Cardiac fibroblast (primary cell): ENCODE results near the gene LRRC8C.
A peak's percentile ranks its signal among the peaks of the same experiment; 100 is the strongest.

ENCODE experiments used
- DNase-seq, 2 donors: peaks; one replicate each; pipeline versions ENCODE4 v3.0.0 to v3.0.0-alpha.2; 2010; ENCODE audit warnings: low read depth in 2 of 2
- H3K4me3 ChIP-seq, 2 donors: replicated peaks in 1 of 2; 1 replicate in 1 of 2; 2 replicates in 1 of 2; pipeline ENCODE4 v1.5.1; 2011; ENCODE audit warnings: low read depth in 2 of 2, low read length in 2 of 2, mild to moderate bottlenecking in 2 of 2, moderate library complexity in 1 of 2
- CTCF ChIP-seq: IDR thresholded peaks from one replicate; pipeline ENCODE4 v1.5.1; 2011; ENCODE audit warnings: low read depth, mild to moderate bottlenecking, low read length, inconsistent platforms

Gene LRRC8C

GRCh38 chr1:89632657-89633247 is at the start of gene LRRC8C:
Gene LRRC8C (plus strand): TSS chr1:89633120. CDS start chr1:89686474, 53,354 bp downstream.
- TF ChIP-seq CTCF, result no peak
- DNase-seq, result peak; percentile 68 to 86
- peak within 1 kb of the TSS; percentile 81 to 95 for H3K4me3 ChIP-seq

GRCh38 chr1:89584211-89584610 is 48.7 kb upstream of the LRRC8C start:
- TF ChIP-seq CTCF, result no peak
- H3K4me3 ChIP-seq, result no peak overlapping the region
- DNase-seq, result no peak

- no peak overlapping the region for H3K4me3 ChIP-seq
- no peak for TF ChIP-seq CTCF
- no peak for DNase-seq
Measured at GRCh38 chr1:89584781-89585180, 48.1 kb upstream of the LRRC8C start.

- no peak for TF ChIP-seq CTCF
- no peak overlapping the region for H3K4me3 ChIP-seq
- no peak for DNase-seq
Measured at GRCh38 chr1:89587729-89588161, 45.2 kb upstream of the LRRC8C start.

GRCh38 chr1:89588480-89588879 is 44.4 kb upstream of the LRRC8C start:
- no peak overlapping the region for H3K4me3 ChIP-seq
- TF ChIP-seq CTCF, result no peak
- DNase-seq, result no peak

GRCh38 chr1:89589515-89589914 is 43.4 kb upstream of the LRRC8C start:
- peak; percentile 43 to 73 for DNase-seq
- H3K4me3 ChIP-seq, result no peak overlapping the region
- no peak for TF ChIP-seq CTCF
